A172 (cell line): ENCODE data around the gene KLHL36. TPM values are rescaled to one million over a fixed set of nuclear protein-coding genes. Genes with fewer than 3 reads are reported as not detected.
"Not testable (repeated sequence)": the region's sequence is repeated elsewhere in the genome, so short reads cannot be mapped to it uniquely, and the experiment has no call there.

Source experiments
- DNase-seq: peaks from one replicate; pipeline ENCODE4 v3.0.0-alpha.2; 2015; ENCODE audit warnings: low spot score
- total RNA-seq: library from RNA; depleted of rRNA; stranded (reverse); fragments of >200 nt; shearing (Covaris generic); gene quantifications from 2 replicates; pipeline ENCODE4 v1.2.3, GENCODE V29; 2014

Gene KLHL36
- total RNA-seq, 1 experiment from 2014 or later: 38.0 TPM

- DNase-seq: peak; percentile 78
Observed at GRCh38 chr16:84672276-84673202, 24.2 kb downstream of the KLHL36 start.

- no peak for DNase-seq
Observed at GRCh38 chr16:84673203-84673535, 24.9 kb downstream of the KLHL36 start.

- no peak for DNase-seq
Observed at GRCh38 chr16:84673561-84673960, 25.2 kb downstream of the KLHL36 start.

- DNase-seq: no peak
Observed at GRCh38 chr16:84675423-84675822, 27.1 kb downstream of the KLHL36 start.

GRCh38 chr16:84675884-84676283, 27.6 kb downstream of the KLHL36 start:
- DNase-seq: no peak

- DNase-seq: no peak
Observed at GRCh38 chr16:84677017-84677803, 28.9 kb downstream of the KLHL36 start.

- DNase-seq: no peak
Observed at GRCh38 chr16:84677849-84678248, 29.5 kb downstream of the KLHL36 start.

GRCh38 chr16:84678541-84678940, 30.2 kb downstream of the KLHL36 start:
- no peak for DNase-seq

GRCh38 chr16:84680165-84680842, 32.0 kb downstream of the KLHL36 start:
- no peak for DNase-seq

GRCh38 chr16:84680843-84681629, 32.7 kb downstream of the KLHL36 start:
- DNase-seq: no peak

GRCh38 chr16:84683691-84684591, 35.6 kb downstream of the KLHL36 start:
- DNase-seq: no peak

- DNase-seq: no peak
Observed at GRCh38 chr16:84684592-84684965, 36.3 kb downstream of the KLHL36 start.

GRCh38 chr16:84685210-84685609, 36.9 kb downstream of the KLHL36 start:
- DNase-seq: no peak

GRCh38 chr16:84686707-84687298, 38.5 kb downstream of the KLHL36 start:
- DNase-seq: no peak

- peak; percentile 62 for DNase-seq
Observed at GRCh38 chr16:84687715-84688114, 39.4 kb downstream of the KLHL36 start.

GRCh38 chr16:84688163-84688562, 39.9 kb downstream of the KLHL36 start:
- not testable (repeated sequence) for DNase-seq

GRCh38 chr16:84689111-84689510, 40.8 kb downstream of the KLHL36 start:
- DNase-seq: peak; percentile 88

GRCh38 chr16:84690088-84690819, 41.9 kb downstream of the KLHL36 start:
- no peak for DNase-seq

- no peak for DNase-seq
Observed at GRCh38 chr16:84692451-84693214, 44.3 kb downstream of the KLHL36 start.
